RWPE2 (cell line): ENCODE data around the gene OR51B6.
"Not testable (repeated sequence)": the region's sequence is repeated elsewhere in the genome, so short reads cannot be mapped to it uniquely, and the experiment has no call there.

Experiments
- ATAC-seq: fragments of 200-7000 bp; cut with Tn5 transposase; 3 replicates; pipeline ENCODE4 v1.9.1; 2021; ENCODE audit warnings: low read depth
- DNase-seq: peaks from one replicate; pipeline ENCODE4 v3.0.0-alpha.2; 2020; ENCODE audit warnings: low spot score
- H3K27ac ChIP-seq: fragments of 450-650 bp; 2 replicates; pipeline ENCODE4 v1.5.1; 2017; ENCODE audit warnings: mild to moderate bottlenecking; ENCODE audit not compliant: poor library complexity, severe bottlenecking
- H3K27me3 ChIP-seq: fragments of 250-450 bp; sonication (Bioruptor Pico); 2 replicates; pipeline ENCODE4 v1.5.1; 2021; ENCODE audit warnings: mild to moderate bottlenecking, moderate library complexity; ENCODE audit not compliant: insufficient read depth, poor library complexity, severe bottlenecking
- H3K36me3 ChIP-seq: fragments of 250-450 bp; sonication (Bioruptor Pico); 2 replicates; pipeline ENCODE4 v1.5.1; 2020; ENCODE audit warnings: low read depth, mild to moderate bottlenecking, moderate library complexity
- H3K4me1 ChIP-seq: fragments of 250-450 bp; sonication (Bioruptor Pico); 2 replicates; pipeline ENCODE4 v1.5.1; 2021; ENCODE audit warnings: mild to moderate bottlenecking, moderate library complexity; ENCODE audit not compliant: insufficient read depth, poor library complexity, severe bottlenecking
- H3K4me3 ChIP-seq: fragments of 250-450 bp; sonication (Bioruptor Pico); 2 replicates; pipeline ENCODE4 v1.5.1; 2021; ENCODE audit warnings: mild to moderate bottlenecking, moderate library complexity; ENCODE audit not compliant: severe bottlenecking
- H3K9me3 ChIP-seq: fragments of 250-450 bp; sonication (Bioruptor Pico); 2 replicates; pipeline ENCODE4 v1.5.1; 2021; ENCODE audit warnings: mild to moderate bottlenecking, moderate library complexity; ENCODE audit not compliant: severe bottlenecking
- CTCF ChIP-seq: fragments of 450-650 bp; IDR thresholded peaks from one replicate; pipeline ENCODE4 v1.5.1; 2017; ENCODE audit warnings: mild to moderate bottlenecking, moderate library complexity; ENCODE audit not compliant: poor library complexity, severe bottlenecking

OR51B6 gene

GRCh38 chr11:5335170-5335569, 16.1 kb upstream of the OR51B6 start:
- Histone ChIP-seq H3K9me3 (no peaks in the 10 kb centered on the region), H3K4me3 (no peak overlapping the region), H3K27me3 (no peaks in the 10 kb centered on the region), H3K36me3 (no peaks in the 10 kb centered on the region), H3K27ac (no peak overlapping the region), H3K4me1 (no peaks in the 10 kb centered on the region)
- DNase-seq (no peak), ATAC-seq (no peak)
- TF ChIP-seq CTCF, result no peak

GRCh38 chr11:5336331-5336730, 15.0 kb upstream of the OR51B6 start:
- Histone ChIP-seq H3K9me3 (no peaks in the 10 kb centered on the region), H3K27me3 (no peaks in the 10 kb centered on the region), H3K36me3 (no peaks in the 10 kb centered on the region), H3K27ac (no peak overlapping the region), H3K4me3 (no peak overlapping the region), H3K4me1 (no peaks in the 10 kb centered on the region)
- DNase-seq (no peak), ATAC-seq (no peak)
- TF ChIP-seq CTCF, result no peak

- not testable (repeated sequence) for H3K4me1 ChIP-seq, H3K9me3 ChIP-seq, H3K4me3 ChIP-seq, H3K27me3 ChIP-seq, ATAC-seq, H3K27ac ChIP-seq, H3K36me3 ChIP-seq, DNase-seq
Measured at GRCh38 chr11:5337253-5337652, 14.1 kb upstream of the OR51B6 start.

- no peaks in the 10 kb centered on the region for H3K36me3 ChIP-seq
- H3K9me3 ChIP-seq, result no peaks in the 10 kb centered on the region
- H3K4me3 ChIP-seq, result no peak overlapping the region
- H3K4me1 ChIP-seq, result no peaks in the 10 kb centered on the region
- DNase-seq (no peak), ATAC-seq (no peak)
- peaks cover 3% of the 10 kb centered on the region for H3K27me3 ChIP-seq
- TF ChIP-seq CTCF, result no peak
- no peak overlapping the region for H3K27ac ChIP-seq
Measured at GRCh38 chr11:5339771-5340322, 11.5 kb upstream of the OR51B6 start.

GRCh38 chr11:5343474-5344335, 7.6 kb upstream of the OR51B6 start, which contains the start of gene OR51B5:
Gene OR51B5, minus strand, starts transcription at chr11:5343524. Its CDS starts 0 bp downstream, at chr11:5343524.
- no peak within 1 kb of the TSS for H3K4me3 ChIP-seq
- no peak within 1 kb of the TSS for H3K27ac ChIP-seq
- ATAC-seq, result no peak
- H3K27me3 ChIP-seq, result peaks cover 3% of the 10 kb centered on the region
- H3K9me3 ChIP-seq, result no peaks in the 10 kb centered on the region
- no peak for DNase-seq
- no peaks in the 10 kb centered on the region for H3K36me3 ChIP-seq
- no peaks in the 10 kb centered on the region for H3K4me1 ChIP-seq
- no peak for TF ChIP-seq CTCF
